Sigmoid colon (tissue), 4 donors: ENCODE measurements around the gene LARGE1.

Source experiments
- EP300 ChIP-seq, 4 donors: sonication (generic); formaldehyde crosslinking; IDR thresholded peaks; one replicate each; pipeline ENCODE4 v1.6.1; 2017; ENCODE audit warnings: antibody characterized with exemption in 4 of 4
- POLR2A ChIP-seq, 2 donors: fragments of 450-650 bp; IDR thresholded peaks; one replicate each; pipeline ENCODE4 v1.6.1; 2016; ENCODE audit warnings: antibody characterized with exemption in 2 of 2, mild to moderate bottlenecking in 2 of 2, moderate library complexity in 2 of 2
- POLR2AphosphoS5 ChIP-seq, 4 donors: sonication (generic); formaldehyde crosslinking; IDR thresholded peaks; one replicate each; pipeline ENCODE4 v1.6.1; 2017; ENCODE audit warnings: antibody characterized with exemption in 4 of 4
- TF ChIP-seq, protein P1 (sequence below), 4 experiments: fragments of 450-650 bp in 3 of 4; fragments of 200-600 bp in 1 of 4; IDR thresholded peaks; one replicate each; pipeline ENCODE4 v1.5.1; 2016 to 2019; ENCODE audit warnings: antibody characterized with exemption in 4 of 4, mild to moderate bottlenecking in 3 of 4, moderate library complexity in 2 of 4

DNA sequence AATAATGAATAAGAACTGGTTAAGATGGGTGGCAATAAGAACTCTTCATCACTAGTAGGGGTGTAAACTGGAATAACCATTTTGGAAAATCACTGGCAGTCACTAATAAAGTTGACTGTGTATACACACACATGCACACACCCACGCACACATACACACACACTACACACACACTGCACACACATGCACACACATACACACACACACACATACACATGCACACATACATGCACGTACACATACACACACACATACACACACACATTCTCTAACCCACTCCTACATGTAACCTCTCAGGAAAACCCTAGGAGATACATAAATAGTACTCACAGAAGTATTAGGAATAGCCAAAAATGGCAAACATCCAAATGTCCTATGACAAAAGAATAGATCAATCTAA, 455.6 kb downstream of the LARGE1 start:
- TF ChIP-seq, protein P1, sequence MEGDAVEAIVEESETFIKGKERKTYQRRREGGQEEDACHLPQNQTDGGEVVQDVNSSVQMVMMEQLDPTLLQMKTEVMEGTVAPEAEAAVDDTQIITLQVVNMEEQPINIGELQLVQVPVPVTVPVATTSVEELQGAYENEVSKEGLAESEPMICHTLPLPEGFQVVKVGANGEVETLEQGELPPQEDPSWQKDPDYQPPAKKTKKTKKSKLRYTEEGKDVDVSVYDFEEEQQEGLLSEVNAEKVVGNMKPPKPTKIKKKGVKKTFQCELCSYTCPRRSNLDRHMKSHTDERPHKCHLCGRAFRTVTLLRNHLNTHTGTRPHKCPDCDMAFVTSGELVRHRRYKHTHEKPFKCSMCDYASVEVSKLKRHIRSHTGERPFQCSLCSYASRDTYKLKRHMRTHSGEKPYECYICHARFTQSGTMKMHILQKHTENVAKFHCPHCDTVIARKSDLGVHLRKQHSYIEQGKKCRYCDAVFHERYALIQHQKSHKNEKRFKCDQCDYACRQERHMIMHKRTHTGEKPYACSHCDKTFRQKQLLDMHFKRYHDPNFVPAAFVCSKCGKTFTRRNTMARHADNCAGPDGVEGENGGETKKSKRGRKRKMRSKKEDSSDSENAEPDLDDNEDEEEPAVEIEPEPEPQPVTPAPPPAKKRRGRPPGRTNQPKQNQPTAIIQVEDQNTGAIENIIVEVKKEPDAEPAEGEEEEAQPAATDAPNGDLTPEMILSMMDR (IDR thresholded peaks at IDR 0.05) = no peak
- no peak for TF ChIP-seq POLR2A (IDR thresholded peaks at IDR 0.05)
- TF ChIP-seq EP300 (IDR thresholded peaks at IDR 0.05) = no peak
- no peak for TF ChIP-seq POLR2AphosphoS5 (IDR thresholded peaks at IDR 0.05)
